GM12891 (cell line): ENCODE measurements around the gene DPP4.

Source experiments
- DNase-seq: peaks from one replicate; pipeline ENCODE4 v3.0.0; 2011; ENCODE audit warnings: low spot score; ENCODE audit not compliant: insufficient read length
- FAIRE-seq: peaks from 2 replicates; lab custom pipeline; 2011; peaks lifted over from hg19 to GRCh38; lab: Jason Lieb, UNC
- PAX5 ChIP-seq: IDR thresholded peaks from 2 replicates; pipeline ENCODE4 v1.6.1; 2011; ENCODE audit warnings: low read length, moderate library complexity, mild to moderate bottlenecking; ENCODE audit not compliant: insufficient read depth, severe bottlenecking
- POLR2A ChIP-seq: IDR thresholded peaks from 2 replicates; pipeline ENCODE4 v1.6.1; 2011; ENCODE audit warnings: low read depth, low read length, control low read depth
- POLR2AphosphoS5 ChIP-seq: IDR thresholded peaks from 2 replicates; pipeline ENCODE4 v1.6.1; 2011; ENCODE audit warnings: low read depth, low read length, control low read depth
- POU2F2 ChIP-seq: IDR thresholded peaks from 2 replicates; pipeline ENCODE4 v1.6.1; 2011; ENCODE audit warnings: low read depth, mild to moderate bottlenecking, control low read depth, low read length, moderate library complexity
- SPI1 ChIP-seq: IDR thresholded peaks from 2 replicates; pipeline ENCODE4 v1.6.1; 2011; ENCODE audit warnings: low read depth, low read length, control low read depth
- TAF1 ChIP-seq: IDR thresholded peaks from 2 replicates; pipeline ENCODE4 v1.6.1; 2011; ENCODE audit warnings: low read depth, low read length, control low read depth

The DPP4 gene

DNA sequence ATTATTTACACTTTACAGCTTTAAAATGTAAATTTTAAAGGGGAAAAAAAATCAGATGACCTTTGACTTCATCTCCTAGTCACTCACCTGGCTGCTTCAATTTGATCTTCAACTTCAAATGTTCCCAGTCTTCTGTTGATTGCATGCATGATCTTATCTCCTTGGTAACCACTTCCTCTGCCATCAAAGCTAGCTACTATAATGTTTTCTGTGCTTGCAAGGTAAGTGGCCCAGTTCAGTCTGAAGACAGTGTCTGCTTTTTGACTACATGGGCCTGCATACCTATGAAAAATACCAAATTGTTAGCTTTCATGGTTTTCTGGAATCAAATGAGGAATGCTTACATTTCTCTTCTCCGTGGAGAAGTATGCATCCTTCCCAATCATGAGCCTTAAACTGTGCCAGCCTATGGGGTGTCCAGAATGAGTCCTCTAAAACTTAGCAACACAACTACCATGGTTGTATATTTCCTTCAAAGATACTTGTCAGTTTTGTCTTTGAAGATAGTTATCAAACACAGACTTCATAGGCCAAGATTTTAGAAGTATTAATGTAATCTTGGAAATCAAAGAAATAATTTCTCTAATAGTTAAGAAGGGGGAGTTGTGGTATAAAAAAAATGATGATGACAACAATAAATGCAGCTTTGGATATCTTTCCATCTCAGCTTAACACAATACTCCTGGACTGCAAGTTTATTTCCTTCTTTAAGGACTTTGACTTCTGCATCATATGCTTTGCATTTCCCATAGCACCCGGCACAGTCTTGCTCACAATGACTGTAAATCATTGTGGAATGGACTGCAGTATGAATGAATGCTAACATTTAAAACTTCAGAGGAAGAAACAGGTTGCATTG, 62.1 kb downstream of the DPP4 start:
- FAIRE-seq, result no peak
- no peak for DNase-seq
- TF ChIP-seq POLR2A (no peak), POLR2AphosphoS5 (no peak)

DNA sequence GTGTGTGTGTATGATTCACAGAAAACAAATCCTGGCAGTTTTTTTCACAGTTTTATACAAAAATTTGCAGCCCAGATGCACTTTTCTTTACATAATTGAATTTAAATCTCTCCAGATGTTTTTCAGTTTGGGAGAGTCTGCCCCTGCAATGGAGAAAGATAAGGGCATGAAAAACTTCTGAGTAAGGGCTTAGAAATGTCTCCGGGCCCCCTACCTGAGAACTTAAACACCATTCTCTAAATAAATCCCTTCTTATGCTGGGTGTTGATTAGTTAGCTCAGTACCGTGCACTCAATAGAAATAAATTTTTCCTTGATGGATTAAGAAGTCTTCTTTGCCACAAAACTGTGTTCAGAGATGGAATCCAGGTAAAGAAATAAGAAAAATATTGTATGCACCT, 64.5 kb downstream of the DPP4 start:
- no peak for DNase-seq
- TF ChIP-seq PAX5 (no peak), POLR2AphosphoS5 (no peak), POU2F2 (no peak), TAF1 (no peak)
- FAIRE-seq, result no peak

DNA sequence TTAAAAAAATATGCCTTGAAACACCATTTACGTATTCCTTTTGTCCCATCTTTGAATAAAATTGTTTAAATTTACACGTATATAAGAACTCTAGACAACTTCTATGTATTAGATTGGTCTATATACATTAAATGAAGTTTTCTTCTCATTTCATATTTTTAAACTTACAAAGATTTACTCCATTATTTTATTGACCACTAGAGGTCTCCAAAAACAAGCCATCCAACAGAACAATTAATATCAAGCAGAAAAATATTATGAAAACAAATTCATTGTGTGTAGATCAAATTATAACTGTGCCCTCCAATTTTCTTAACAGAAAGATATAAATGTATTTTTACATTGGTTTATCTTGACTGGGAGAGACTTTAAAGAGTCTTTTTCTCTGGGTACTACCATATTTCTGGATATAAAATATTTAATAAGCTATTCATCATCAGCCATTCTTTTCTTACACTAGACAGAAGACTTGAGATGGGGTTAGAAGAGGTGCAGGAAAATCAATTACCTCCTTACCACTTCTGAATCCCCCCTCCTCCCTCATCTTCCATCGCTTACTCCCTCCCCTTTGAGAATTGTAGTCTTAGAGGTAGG, 66.5 kb downstream of the DPP4 start:
- no peak for TF ChIP-seq SPI1
- TF ChIP-seq POLR2A, result no peak
- TF ChIP-seq TAF1, result no peak
- no peak for TF ChIP-seq POU2F2
- TF ChIP-seq POLR2AphosphoS5, result no peak
- TF ChIP-seq PAX5, result no peak
- DNase-seq, result no peak
- no peak for FAIRE-seq

DNA sequence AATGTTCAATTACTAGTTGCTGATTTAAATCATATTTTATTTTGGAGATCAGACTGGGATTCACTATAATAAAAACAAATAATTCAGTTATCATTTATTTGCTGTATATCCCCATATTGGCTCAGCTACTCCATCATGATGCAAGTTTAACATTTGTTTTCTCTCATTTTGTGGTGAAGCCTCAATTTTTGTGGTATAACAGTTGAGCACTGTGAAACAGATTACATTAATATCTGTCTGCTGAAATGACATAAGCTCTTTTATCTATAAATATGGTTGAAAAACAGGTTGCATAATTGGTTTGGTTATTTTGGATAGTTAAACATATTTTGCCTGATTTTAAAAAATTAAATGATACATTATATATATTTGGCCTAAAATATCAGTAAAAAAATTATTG, 67.7 kb downstream of the DPP4 start:
- TF ChIP-seq TAF1 (no peak), PAX5 (no peak), POLR2A (no peak), SPI1 (no peak), POU2F2 (no peak), POLR2AphosphoS5 (no peak)
- no peak for FAIRE-seq

DNA sequence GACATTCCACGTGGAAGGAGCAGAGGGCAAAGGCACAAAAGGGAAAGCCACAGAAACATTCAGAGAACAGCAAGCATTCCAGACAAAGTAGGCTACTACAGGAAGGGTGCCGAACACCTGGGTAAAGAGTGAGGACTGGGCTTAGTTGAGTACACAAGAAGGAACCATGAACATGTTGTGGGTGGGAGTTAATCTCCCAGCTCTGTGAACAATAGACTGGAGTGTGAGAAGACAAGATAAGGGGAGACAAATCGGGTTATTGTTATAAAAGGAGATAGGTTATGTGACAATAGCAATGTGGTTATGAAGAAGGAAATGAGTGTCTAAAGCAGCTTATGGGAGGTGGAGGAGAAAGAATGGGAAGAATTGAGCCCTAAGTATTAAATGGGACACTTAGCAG, 70.0 kb downstream of the DPP4 start:
- no peak for DNase-seq
- TF ChIP-seq SPI1, result no peak
- no peak for TF ChIP-seq TAF1
- TF ChIP-seq POLR2A, result no peak
- no peak for TF ChIP-seq POU2F2
- no peak for TF ChIP-seq POLR2AphosphoS5
- FAIRE-seq, result no peak

More for the DNA sequence above, 67.7 kb downstream of the DPP4 start:
- no peak for DNase-seq

DNA sequence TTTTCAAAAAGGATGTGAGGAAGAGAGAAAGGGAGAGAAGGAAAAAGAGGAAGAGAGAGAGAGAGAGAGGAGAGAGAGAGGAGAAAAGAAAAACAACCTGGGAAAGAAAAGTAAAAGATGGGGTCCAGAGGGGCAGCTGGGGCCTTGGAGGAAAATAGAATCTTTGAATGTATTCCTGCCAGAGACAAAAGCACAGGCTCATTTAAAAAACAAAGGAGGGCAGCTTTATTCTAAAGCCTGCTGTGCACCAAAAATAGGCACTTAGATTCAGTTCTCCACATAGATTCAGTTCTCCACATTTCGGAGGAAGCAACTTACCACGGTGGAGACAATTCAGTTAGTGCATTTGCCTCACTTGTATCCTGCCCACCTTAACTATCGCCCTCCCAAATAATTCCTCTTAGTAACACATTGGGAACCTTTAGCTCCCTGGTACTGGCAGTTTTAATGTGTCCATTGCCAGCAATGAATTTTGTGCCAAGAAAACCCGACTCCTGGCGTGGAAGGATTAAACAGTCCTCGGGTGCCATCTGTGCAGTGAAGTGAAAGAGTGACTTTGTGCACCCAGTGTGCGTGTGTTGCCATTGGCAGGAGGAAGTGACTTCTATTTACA, 71.3 kb downstream of the DPP4 start:
- FAIRE-seq, result no peak
- TF ChIP-seq POLR2A (no peak), TAF1 (no peak), POLR2AphosphoS5 (no peak)

DNA sequence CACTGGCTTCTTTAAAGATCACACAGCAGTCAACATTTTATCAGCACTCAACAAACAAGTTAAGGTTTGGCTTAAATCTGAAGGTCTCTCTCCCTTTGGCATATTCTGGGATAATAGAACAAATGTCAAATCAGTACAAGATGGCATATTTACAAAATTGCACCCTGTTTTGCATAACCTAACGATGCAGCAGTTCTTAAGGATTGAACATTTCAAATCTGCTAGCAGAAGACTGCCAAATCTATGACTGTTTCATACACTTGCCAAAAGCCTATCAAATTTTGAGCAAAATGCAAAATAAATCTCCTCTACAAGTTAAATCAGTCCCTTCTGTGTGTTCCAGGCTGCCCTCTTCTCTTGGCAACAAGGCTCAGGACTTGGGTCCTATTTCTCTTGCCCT, 73.6 kb downstream of the DPP4 start:
- no peak for DNase-seq
- TF ChIP-seq PAX5, result no peak
- TF ChIP-seq POLR2A, result no peak
- TF ChIP-seq POU2F2, result no peak
- no peak for TF ChIP-seq POLR2AphosphoS5
- no peak for FAIRE-seq

More for the DNA sequence above, 71.3 kb downstream of the DPP4 start:
- no peak for DNase-seq

DNA sequence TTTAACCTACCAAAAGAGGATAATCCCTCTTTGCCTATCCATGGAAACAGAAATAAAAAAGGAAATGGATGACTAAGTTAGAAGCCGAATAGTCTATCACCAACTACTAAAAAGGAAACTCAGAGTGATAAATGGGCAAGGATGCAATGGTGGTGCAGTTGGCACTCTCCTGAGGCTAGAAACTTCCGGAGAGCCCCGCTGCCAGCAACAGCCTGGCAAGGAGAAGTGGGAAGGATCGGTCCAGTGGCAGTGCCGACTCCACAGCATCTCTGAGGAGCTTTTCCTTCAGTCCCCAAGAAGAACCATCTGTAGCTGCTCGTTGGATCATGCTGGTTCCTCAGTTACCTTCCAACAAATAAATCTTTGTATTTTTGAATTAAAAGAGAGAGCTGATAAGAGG, 74.7 kb downstream of the DPP4 start:
- DNase-seq (no peak), FAIRE-seq (no peak)
- TF ChIP-seq TAF1 (no peak), POLR2A (no peak), POU2F2 (no peak), SPI1 (no peak), PAX5 (no peak), POLR2AphosphoS5 (no peak)

DNA sequence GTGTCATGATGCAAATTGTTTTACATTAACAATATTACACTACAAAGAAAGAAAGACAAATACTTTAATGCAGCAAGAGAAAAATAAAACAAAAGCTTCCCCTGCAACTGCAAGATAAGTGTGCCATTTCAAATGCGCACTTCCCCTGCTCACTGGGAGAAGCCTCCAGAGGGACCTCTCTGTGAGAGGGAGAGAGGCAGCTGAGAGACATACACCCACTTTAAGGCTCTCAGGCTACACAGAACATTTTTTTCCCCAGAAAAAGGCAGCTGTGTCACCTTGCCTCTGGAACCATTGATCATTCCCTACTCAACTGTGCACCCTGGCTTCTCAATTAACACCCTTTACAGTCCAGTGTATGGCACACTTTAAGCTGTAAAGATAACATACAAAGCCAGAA, 75.2 kb downstream of the DPP4 start:
- no peak for TF ChIP-seq SPI1
- no peak for TF ChIP-seq POLR2A
- TF ChIP-seq PAX5, result no peak
- TF ChIP-seq POLR2AphosphoS5, result no peak
- TF ChIP-seq POU2F2, result no peak
- TF ChIP-seq TAF1, result no peak
- FAIRE-seq (no peak), DNase-seq (no peak)

DNA sequence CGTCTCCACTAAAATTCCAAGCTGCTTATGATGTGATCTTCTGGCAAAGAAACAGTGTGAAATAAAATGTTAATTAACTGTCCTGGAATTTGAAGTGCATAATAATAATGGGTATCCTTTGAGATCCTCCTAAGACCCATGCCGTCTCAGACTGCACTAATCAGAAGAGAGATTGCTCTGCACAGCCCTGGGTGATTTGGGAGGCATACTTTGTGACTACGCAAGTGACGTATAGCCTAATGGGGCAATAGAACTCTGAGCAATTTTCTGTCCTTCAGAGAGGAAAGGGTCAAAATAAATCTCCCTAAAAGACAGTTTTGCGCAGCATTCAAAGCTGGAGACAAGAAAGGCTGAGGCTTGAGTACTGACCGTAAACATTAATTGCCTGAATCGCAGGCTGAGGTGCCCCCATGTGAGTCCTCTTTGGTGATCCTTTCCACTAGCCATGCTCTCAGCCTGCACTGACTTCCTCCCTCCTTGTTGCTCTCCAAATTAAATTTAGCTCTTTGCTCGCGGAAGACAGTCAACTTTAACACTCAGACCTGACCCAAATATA, 76.0 kb downstream of the DPP4 start:
- DNase-seq (no peak), FAIRE-seq (no peak)
- TF ChIP-seq POLR2AphosphoS5, result no peak
- no peak for TF ChIP-seq SPI1
- no peak for TF ChIP-seq POLR2A
- TF ChIP-seq TAF1, result no peak
- TF ChIP-seq POU2F2, result no peak
- TF ChIP-seq PAX5, result no peak
